ENCODE results near the gene FRMD8. TPM values are rescaled to one million over a fixed set of nuclear protein-coding genes. Genes with fewer than 3 reads are reported as not detected.

Gene FRMD8
- total and polyA plus RNA-seq, 10 donors, result 19.3 to 128 (median 84.0) TPM

DNA sequence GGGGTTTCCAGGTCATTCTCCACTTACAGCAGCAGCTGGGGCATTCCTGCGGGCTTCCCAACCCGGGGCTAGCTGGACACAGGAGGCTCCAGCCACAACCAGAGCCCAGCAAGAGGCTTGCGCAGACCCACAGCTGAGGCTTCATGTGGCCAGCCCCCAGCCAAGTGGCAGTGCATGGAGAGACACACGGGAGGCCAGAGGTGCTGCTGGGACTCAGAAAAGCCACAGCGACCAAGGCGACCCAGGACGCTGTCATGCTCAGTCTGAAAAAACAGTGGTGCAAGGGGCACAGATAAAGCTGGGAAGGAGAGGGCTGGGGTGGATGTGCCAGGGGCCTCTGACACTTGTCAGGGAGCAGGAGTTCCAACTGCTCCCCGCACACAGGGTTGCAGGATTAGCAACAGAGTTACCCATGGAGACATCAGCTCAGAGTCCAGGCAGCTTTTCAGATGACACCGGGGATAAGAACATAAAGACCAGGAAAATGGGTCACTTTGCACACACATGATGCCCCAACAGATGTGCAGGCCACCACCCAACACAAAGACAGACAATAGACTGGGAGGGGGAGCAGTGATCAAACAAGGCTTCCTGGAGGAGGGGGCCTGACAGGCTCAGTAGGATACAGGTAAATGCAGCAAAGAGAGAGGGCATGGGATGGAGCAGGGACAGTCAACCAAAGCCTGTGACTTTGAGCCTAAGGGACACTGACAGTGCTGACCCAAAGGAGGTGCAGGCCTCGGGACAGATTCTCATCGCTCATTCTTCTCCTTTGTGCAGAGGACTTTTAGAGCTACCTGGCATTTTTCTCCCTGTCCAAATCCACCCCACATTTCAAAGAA, 29.3 kb downstream of the FRMD8 start:
- Histone ChIP-seq H3K4me3 (peak overlapping the region in 5 of 8 donors; percentile 44 to 96 (median 88)), H3K4me1 (peaks cover 37 to 67% (median 54%) of the 10 kb centered on the region in 6 donors), H3K36me3 (peaks cover 5 to 41% (median 31%) of the 10 kb centered on the region in 6 donors), H3K27ac (peak overlapping the region; percentile 92 to 100 (median 98)), H3K9me3 (no peaks in the 10 kb centered on the region), H3K27me3 (replicated peaks in 1 of 7) (no peaks in the 10 kb centered on the region)
- TF ChIP-seq POLR2AphosphoS5 (IDR thresholded peaks at IDR 0.05) (peak in 2 of 3 donors; percentile 37 to 70), POLR2A (IDR thresholded peaks at IDR 0.05) (no peak)
- WGBS, 5 donors, result 69 to 76% (median 73%) methylated on average over 11 of the region's 11 CpGs
- intact Hi-C loops (cut with DNase I; ENCODE audit: low total_unique reads), result no loop called here
- peak; percentile 79 for DNase-seq

DNA sequence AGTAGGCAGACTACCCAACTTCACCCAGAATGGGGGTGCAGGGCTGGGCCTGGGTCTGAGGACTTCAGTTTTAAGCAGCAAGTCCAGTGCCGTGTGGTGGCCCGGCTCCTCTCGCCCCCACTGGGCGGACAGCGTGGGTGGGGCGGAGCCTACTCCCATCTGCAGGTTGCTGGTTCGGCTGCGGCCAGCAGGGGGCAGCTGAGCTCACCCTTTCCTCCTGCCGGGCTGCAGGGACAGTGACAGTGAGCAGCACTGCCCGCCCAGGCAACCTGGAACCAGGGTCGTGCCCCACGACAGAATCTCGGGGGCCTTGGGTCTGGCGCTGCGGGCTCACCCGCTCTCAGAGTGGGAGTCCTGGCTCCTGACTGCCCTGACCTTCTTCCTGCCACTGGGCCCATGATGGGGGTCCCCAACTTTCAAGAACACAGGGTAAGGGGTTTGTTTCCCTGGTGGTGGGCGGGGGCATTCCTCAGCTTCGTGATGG, 29.9 kb downstream of the FRMD8 start:
- intact Hi-C loops (cut with DNase I; ENCODE audit: low total_unique reads), result no loop called here
- peak overlapping the region; percentile 18 to 96 (median 66) for H3K4me3 ChIP-seq

GRCh38 chr11:65416841-65417701, 30.6 kb downstream of the FRMD8 start:
- Histone ChIP-seq H3K36me3 (peaks cover 3 to 28% (median 17%) of the 10 kb centered on the region in 6 donors), H3K4me3 (peak overlapping the region; percentile 18 to 96 (median 66)), H3K4me1 (peaks cover 37 to 78% (median 65%) of the 10 kb centered on the region in 6 donors), H3K27ac (peak overlapping the region; percentile 92 to 100 (median 98)), H3K27me3 (replicated peaks in 1 of 7) (no peaks in the 10 kb centered on the region), H3K9me3 (no peaks in the 10 kb centered on the region)
- TF ChIP-seq POLR2A (IDR thresholded peaks at IDR 0.05), result no peak
- TF ChIP-seq POLR2AphosphoS5 (IDR thresholded peaks at IDR 0.05), result peak in 2 of 3 donors; percentile 2 to 38
- TF ChIP-seq CTCF (IDR thresholded peaks at IDR 0.05 in 8 of 11, conservative IDR thresholded peaks at IDR 0.05 in 3 of 11), result no peak
- intact Hi-C loops (cut with DNase I; ENCODE audit: low total_unique reads), result no loop called here
- peak; percentile 92 for DNase-seq
- WGBS, 5 donors, result 4 to 10% (median 8%) methylated on average over 13 to 14 of the region's 14 CpGs

More for the DNA sequence above, 29.9 kb downstream of the FRMD8 start:
- H3K36me3 ChIP-seq, result peaks cover 5 to 35% (median 24%) of the 10 kb centered on the region in 6 donors
- peak; percentile 99 for DNase-seq
- TF ChIP-seq POLR2A (IDR thresholded peaks at IDR 0.05), result peak in 1 of 3 donors; percentile 14
- TF ChIP-seq CTCF (IDR thresholded peaks at IDR 0.05 in 8 of 11, conservative IDR thresholded peaks at IDR 0.05 in 3 of 11), result peak in 9 of 11 experiments; percentile 99 to 100 (median 99)
- TF ChIP-seq POLR2AphosphoS5 (IDR thresholded peaks at IDR 0.05), result peak; percentile 94 to 98 (median 97)
- no peaks in the 10 kb centered on the region for H3K27me3 ChIP-seq (replicated peaks in 1 of 7)
- no peaks in the 10 kb centered on the region for H3K9me3 ChIP-seq
- H3K27ac ChIP-seq, result peak overlapping the region; percentile 92 to 100 (median 98)
- peaks cover 37 to 74% (median 61%) of the 10 kb centered on the region in 6 donors for H3K4me1 ChIP-seq
- 2 to 3% (median 3%) methylated on average over 17 to 18 of the region's 18 CpGs for WGBS, 5 donors

- Histone ChIP-seq H3K27ac (peak overlapping the region; percentile 92 to 100 (median 98)), H3K36me3 (peaks cover 3 to 20% (median 9%) of the 10 kb centered on the region in 6 donors), H3K27me3 (replicated peaks in 1 of 7) (no peaks in the 10 kb centered on the region), H3K4me1 (peaks cover 37 to 74% (median 68%) of the 10 kb centered on the region in 6 donors), H3K4me3 (peak overlapping the region; percentile 18 to 96 (median 66)), H3K9me3 (no peaks in the 10 kb centered on the region)
- WGBS, 5 donors, result 1 to 6% (median 2%) methylated on average over 18 to 19 of the region's 19 CpGs
- peak; percentile 93 for DNase-seq
- TF ChIP-seq CTCF (IDR thresholded peaks at IDR 0.05 in 8 of 11, conservative IDR thresholded peaks at IDR 0.05 in 3 of 11) (no peak), POLR2AphosphoS5 (IDR thresholded peaks at IDR 0.05) (peak; percentile 84 to 93 (median 87)), POLR2A (IDR thresholded peaks at IDR 0.05) (peak in 2 of 3 donors; percentile 44 to 55)
- intact Hi-C loops (cut with DNase I; ENCODE audit: low total_unique reads), result no loop called here
Observed at GRCh38 chr11:65417702-65418430, 31.4 kb downstream of the FRMD8 start.

Measured in spleen (tissue), 11 donors.